ENCODE results near the gene NANOS1.

The NANOS1 gene

GRCh38 chr10:119049361-119049760, 19.8 kb downstream of the NANOS1 start:
- no peaks in the 10 kb centered on the region for H3K9me3 ChIP-seq (ENCODE audit: low read length)
- peaks cover 3% of the 10 kb centered on the region for H3K4me1 ChIP-seq (ENCODE audit: insufficient read depth, low read length, severe bottlenecking)
- no peaks in the 10 kb centered on the region for H3K27me3 ChIP-seq (ENCODE audit: insufficient read depth, low read length)
- no peak overlapping the region for H3K4me2 ChIP-seq (ENCODE audit: low read length)
- no peak overlapping the region for H2AFZ ChIP-seq (ENCODE audit: low read length)
- no peak overlapping the region for H3K4me3 ChIP-seq (ENCODE audit: low read depth, low read length, poor library complexity, severe bottlenecking)
- H4K20me1 ChIP-seq (ENCODE audit: insufficient read depth, low read length) = no peaks in the 10 kb centered on the region
- no peaks in the 10 kb centered on the region for H3K9me2 ChIP-seq (ENCODE audit: low read depth, low read length)
- peaks cover 12% of the 10 kb centered on the region for H3K79me2 ChIP-seq (ENCODE audit: insufficient read depth, low read length)
- peaks cover 6% of the 10 kb centered on the region; the same call in 1 of the 2 replicates for H3F3A ChIP-seq (ENCODE audit: insufficient read depth, low read length)
- no peak for TF ChIP-seq EZH2 (IDR thresholded peaks at IDR 0.05; ENCODE audit: borderline replicate concordance, low read length)
- TF ChIP-seq CTCF (IDR thresholded peaks at IDR 0.05; ENCODE audit: low read length) = no peak
- no peak overlapping the region for H3K27ac ChIP-seq (ENCODE audit: low read depth, low read length, poor library complexity, severe bottlenecking)
- no peak overlapping the region for H3K9ac ChIP-seq (ENCODE audit: low read length)
- peaks cover 100% of the 10 kb centered on the region for H3K36me3 ChIP-seq (ENCODE audit: insufficient read depth, low read length)

DNA sequence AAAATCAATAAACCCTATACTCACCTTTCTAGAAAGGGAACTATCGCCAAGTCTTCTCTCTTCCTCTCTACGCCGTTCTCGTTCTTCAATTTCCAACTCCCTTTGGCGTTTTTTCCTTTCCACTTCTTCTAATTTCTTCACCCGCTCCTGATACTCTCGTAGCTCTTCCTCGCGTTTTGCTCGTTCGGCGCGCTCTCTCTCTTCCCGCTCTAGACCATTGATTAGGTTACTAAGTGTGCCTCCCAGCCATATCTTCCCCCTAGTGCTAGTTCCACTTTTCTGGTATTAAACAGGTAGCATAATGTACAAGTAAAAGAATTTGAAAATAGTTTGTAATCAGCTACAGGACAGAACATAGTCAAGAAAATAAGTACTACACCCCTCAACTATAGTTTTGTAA, 20.3 kb downstream of the NANOS1 start:
- no peak overlapping the region for H3K27ac ChIP-seq (ENCODE audit: low read depth, low read length, poor library complexity, severe bottlenecking)
- H3K4me3 ChIP-seq (ENCODE audit: low read depth, low read length, poor library complexity, severe bottlenecking) = no peak overlapping the region
- H2AFZ ChIP-seq (ENCODE audit: low read length) = no peak overlapping the region
- peaks cover 6% of the 10 kb centered on the region; the same call in 1 of the 2 replicates for H3F3A ChIP-seq (ENCODE audit: insufficient read depth, low read length)
- H3K4me1 ChIP-seq (ENCODE audit: insufficient read depth, low read length, severe bottlenecking) = peaks cover 3% of the 10 kb centered on the region
- H3K9me2 ChIP-seq (ENCODE audit: low read depth, low read length) = no peaks in the 10 kb centered on the region
- H3K36me3 ChIP-seq (ENCODE audit: insufficient read depth, low read length) = peaks cover 100% of the 10 kb centered on the region
- no peaks in the 10 kb centered on the region for H4K20me1 ChIP-seq (ENCODE audit: insufficient read depth, low read length)
- H3K27me3 ChIP-seq (ENCODE audit: insufficient read depth, low read length) = no peaks in the 10 kb centered on the region
- TF ChIP-seq CTCF (IDR thresholded peaks at IDR 0.05; ENCODE audit: low read length) = no peak
- TF ChIP-seq EZH2 (IDR thresholded peaks at IDR 0.05; ENCODE audit: borderline replicate concordance, low read length) = no peak
- no peaks in the 10 kb centered on the region for H3K9me3 ChIP-seq (ENCODE audit: low read length)
- H3K79me2 ChIP-seq (ENCODE audit: insufficient read depth, low read length) = peaks cover 12% of the 10 kb centered on the region
- no peak overlapping the region for H3K4me2 ChIP-seq (ENCODE audit: low read length)
- H3K9ac ChIP-seq (ENCODE audit: low read length) = no peak overlapping the region

DNA sequence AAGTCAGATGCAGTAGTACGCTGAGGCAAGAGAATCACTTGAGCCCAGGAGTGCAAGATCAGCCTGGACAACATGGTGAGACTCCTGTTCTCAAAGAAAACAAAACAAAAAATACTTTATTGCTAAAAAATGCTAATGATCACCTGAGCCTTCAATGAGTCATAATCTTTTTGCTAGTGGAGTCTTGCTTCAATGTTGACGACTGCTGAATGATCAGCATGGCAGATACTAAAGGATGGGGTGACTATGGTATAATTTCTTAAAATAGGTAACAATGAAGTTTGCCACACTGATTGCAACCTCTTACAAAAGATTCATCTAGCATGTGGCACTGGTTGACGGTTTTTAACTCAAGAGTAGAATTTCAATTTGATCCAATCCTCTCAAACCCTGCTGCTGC, 22.3 kb downstream of the NANOS1 start:
- H4K20me1 ChIP-seq (ENCODE audit: insufficient read depth, low read length) = no peaks in the 10 kb centered on the region

More for the DNA sequence above, 22.3 kb downstream of the NANOS1 start:
- Histone ChIP-seq H3F3A (ENCODE audit: insufficient read depth, low read length) (peaks cover 6% of the 10 kb centered on the region; the same call in 1 of the 2 replicates), H3K9ac (ENCODE audit: low read length) (no peak overlapping the region), H3K4me3 (ENCODE audit: low read depth, low read length, poor library complexity, severe bottlenecking) (no peak overlapping the region), H2AFZ (ENCODE audit: low read length) (no peak overlapping the region), H3K27ac (ENCODE audit: low read depth, low read length, poor library complexity, severe bottlenecking) (no peak overlapping the region), H3K9me3 (ENCODE audit: low read length) (no peaks in the 10 kb centered on the region), H3K4me1 (ENCODE audit: insufficient read depth, low read length, severe bottlenecking) (peaks cover 3% of the 10 kb centered on the region), H3K27me3 (ENCODE audit: insufficient read depth, low read length) (no peaks in the 10 kb centered on the region), H3K36me3 (ENCODE audit: insufficient read depth, low read length) (peaks cover 100% of the 10 kb centered on the region), H3K9me2 (ENCODE audit: low read depth, low read length) (no peaks in the 10 kb centered on the region), H3K4me2 (ENCODE audit: low read length) (no peak overlapping the region), H3K79me2 (ENCODE audit: insufficient read depth, low read length) (peaks cover 12% of the 10 kb centered on the region)
- TF ChIP-seq CTCF (IDR thresholded peaks at IDR 0.05; ENCODE audit: low read length) (no peak), EZH2 (IDR thresholded peaks at IDR 0.05; ENCODE audit: borderline replicate concordance, low read length) (no peak)

Data from OCI-LY1 (cell line).